B cell (primary cell): ENCODE measurements around the gene PRKACA.

Experiments
- CTCF ChIP-seq: fragments of 200-600 bp; IDR thresholded peaks from one replicate; pipeline ENCODE4 v1.8.0; 2022; ENCODE audit warnings: antibody characterized with exemption, mild to moderate bottlenecking
- EZH2 ChIP-seq: IDR thresholded peaks from 2 replicates; pipeline ENCODE4 v1.6.1; 2012; ENCODE audit warnings: borderline replicate concordance, low read depth, mild to moderate bottlenecking, moderate library complexity, low read length; ENCODE audit not compliant: insufficient read depth, poor library complexity, severe bottlenecking

GRCh38 chr19:14086098-14086497 is 31.5 kb downstream of the PRKACA start:
- no peak for TF ChIP-seq CTCF
- no peak for TF ChIP-seq EZH2
